H1 (cell line): ENCODE results near the gene PARP1. TPM values are rescaled to one million over a fixed set of nuclear protein-coding genes. Genes with fewer than 3 reads are reported as not detected.

Source experiments
- CTCF ChIA-PET: fragments of 300-600 bp; sonication (Branson Sonifier 250); formaldehyde crosslinking; loops from one replicate; lab custom pipeline; 2021; ENCODE audit not compliant: partially characterized antibody; lab: Charles Lee
- POLR2A ChIA-PET: fragments of 300-600 bp; sonication (Branson Sonifier 250); formaldehyde crosslinking; loops from one replicate; lab custom pipeline; 2021; ENCODE audit warnings: inconsistent platforms; ENCODE audit not compliant: partially characterized antibody; lab: Charles Lee
- DNase-seq, 2 experiments: peaks; one replicate each; pipeline versions ENCODE4 v3.0.0 to v3.0.0-alpha.2; 2010 to 2022; ENCODE audit warnings: low spot score in 2 of 2, low read depth in 1 of 2, mixed read lengths in 1 of 2
- FAIRE-seq: peaks from 2 replicates; lab custom pipeline; 2011; peaks lifted over from hg19 to GRCh38; lab: Jason Lieb, UNC
- H2AFZ ChIP-seq: 2 replicates; pipeline ENCODE4 v1.8.1; 2012; ENCODE audit warnings: low read length, inconsistent platforms
- H2AK5ac ChIP-seq: 2 replicates; pipeline ENCODE4 v1.6.1; 2013; ENCODE audit warnings: low read depth, low read length
- H2BK120ac ChIP-seq: replicated peaks from 2 replicates; pipeline ENCODE3; 2013; ENCODE audit warnings: low read depth, low read length, inconsistent platforms
- H2BK12ac ChIP-seq: 2 replicates; pipeline ENCODE4 v1.6.1; 2013; ENCODE audit warnings: low read depth, low read length
- H2BK15ac ChIP-seq: 2 replicates; pipeline ENCODE4 v1.6.1; 2013; ENCODE audit warnings: low read length
- H2BK20ac ChIP-seq: 2 replicates; pipeline ENCODE4 v1.6.1; 2013; ENCODE audit warnings: low read length
- H2BK5ac ChIP-seq: 2 replicates; pipeline ENCODE4 v1.6.1; 2013; ENCODE audit warnings: low read depth, low read length
- H3K14ac ChIP-seq: 2 replicates; pipeline ENCODE4 v1.6.1; 2013; ENCODE audit warnings: inconsistent platforms; ENCODE audit not compliant: insufficient read length
- H3K18ac ChIP-seq: 2 replicates; pipeline ENCODE4 v1.6.1; 2013; ENCODE audit warnings: low read length; ENCODE audit errors: extremely low read depth
- H3K23ac ChIP-seq: 2 replicates; pipeline ENCODE4 v1.6.1; 2013; ENCODE audit warnings: inconsistent platforms; ENCODE audit not compliant: insufficient read length
- H3K23me2 ChIP-seq: 2 replicates; pipeline ENCODE4 v1.6.1; 2013; ENCODE audit warnings: low read depth, low read length
- H3K27ac ChIP-seq: 2 replicates; pipeline ENCODE4 v1.6.1; 2011; ENCODE audit warnings: low read depth, low read length, inconsistent platforms
- H3K27me3 ChIP-seq, 4 experiments: replicated peaks in 1 of 4; 1 replicate in 1 of 4; 2 replicates in 3 of 4; pipeline versions ENCODE4 v1.6.1 to v1.8.1; 2011 to 2013; ENCODE audit warnings: low read length in 3 of 4, mild to moderate bottlenecking in 3 of 4, inconsistent platforms in 2 of 4, mixed read lengths in 2 of 4, moderate library complexity in 1 of 4; ENCODE audit not compliant: control insufficient read depth in 3 of 4, insufficient read depth in 3 of 4; ENCODE audit errors: extremely low read depth in 1 of 4
- H3K36me3 ChIP-seq, 4 experiments: 2 replicates each; pipeline versions ENCODE4 v1.6.1 to v1.8.1; 2011 to 2013; ENCODE audit warnings: mild to moderate bottlenecking in 4 of 4, low read length in 3 of 4, moderate library complexity in 2 of 4, control low read depth in 1 of 4, inconsistent platforms in 1 of 4; ENCODE audit not compliant: insufficient read depth in 4 of 4, control insufficient read depth in 2 of 4
- H3K4ac ChIP-seq: replicated peaks from 2 replicates; pipeline ENCODE3; 2013; ENCODE audit warnings: low read length, low read depth, mixed read lengths, inconsistent platforms; ENCODE audit not compliant: insufficient read length
- H3K4me1 ChIP-seq, 4 experiments: replicated peaks in 1 of 4; 1 replicate in 1 of 4; 2 replicates in 3 of 4; pipeline versions ENCODE4 v1.6.1 to v1.8.1; 2011 to 2013; ENCODE audit warnings: low read length in 3 of 4, inconsistent platforms in 2 of 4, mixed read lengths in 1 of 4; ENCODE audit not compliant: insufficient read depth in 4 of 4, control insufficient read depth in 3 of 4
- H3K4me2 ChIP-seq, 2 experiments: 2 replicates each; pipeline versions ENCODE4 v1.6.1 to v1.8.1; 2011 to 2013; ENCODE audit warnings: low read depth in 2 of 2, low read length in 2 of 2, control low read depth in 1 of 2, inconsistent platforms in 1 of 2, mild to moderate bottlenecking in 1 of 2; ENCODE audit not compliant: insufficient read depth in 1 of 2
- H3K4me3 ChIP-seq, 4 experiments: fragments of 200-600, 300-600 bp in 1 of 4; sonication (generic), shearing (Covaris generic), sonication (Bioruptor Twin) in 1 of 4; 2 replicates each; pipeline versions ENCODE4 v1.5.1 to v1.8.1; 2011 to 2016; ENCODE audit warnings: low read length in 4 of 4, low read depth in 3 of 4, control low read depth in 2 of 4, inconsistent platforms in 2 of 4, mild to moderate bottlenecking in 2 of 4, mixed read lengths in 1 of 4, moderate library complexity in 1 of 4; ENCODE audit not compliant: insufficient read depth in 2 of 4; ENCODE audit errors: extremely low read depth in 1 of 4
- H3K56ac ChIP-seq: replicated peaks from 2 replicates; pipeline ENCODE3; 2013; ENCODE audit warnings: low read depth, mild to moderate bottlenecking, mixed read lengths, low read length, inconsistent platforms; ENCODE audit not compliant: insufficient read length
- H3K79me1 ChIP-seq: 2 replicates; pipeline ENCODE4 v1.6.1; 2013; ENCODE audit warnings: low read depth, low read length, control low read depth
- H3K79me2 ChIP-seq, 2 experiments: 2 replicates each; pipeline versions ENCODE4 v1.6.1 to v1.8.1; 2012 to 2013; ENCODE audit warnings: low read length in 2 of 2, mild to moderate bottlenecking in 2 of 2, inconsistent platforms in 1 of 2; ENCODE audit not compliant: insufficient read depth in 2 of 2, control insufficient read depth in 1 of 2
- H3K9ac ChIP-seq, 4 experiments: replicated peaks in 1 of 4; 1 replicate in 1 of 4; 2 replicates in 3 of 4; pipeline versions ENCODE4 v1.6.1 to v1.8.1; 2011 to 2013; ENCODE audit warnings: low read depth in 3 of 4, low read length in 3 of 4, control low read depth in 2 of 4, mild to moderate bottlenecking in 2 of 4, moderate library complexity in 2 of 4, inconsistent platforms in 1 of 4; ENCODE audit errors: extremely low read depth in 1 of 4
- H3K9me3 ChIP-seq, 2 experiments: 2 replicates each; pipeline versions ENCODE4 v1.6.1 to v1.8.1; 2012 to 2013; ENCODE audit warnings: mild to moderate bottlenecking in 2 of 2, moderate library complexity in 2 of 2, control low read depth in 1 of 2, inconsistent platforms in 1 of 2, low read depth in 1 of 2, low read length in 1 of 2, mixed read lengths in 1 of 2; ENCODE audit not compliant: insufficient read depth in 2 of 2
- H4K20me1 ChIP-seq, 2 experiments: replicated peaks in 1 of 2; 2 replicates each; pipeline versions ENCODE3 to v1.8.1; 2011 to 2013; ENCODE audit warnings: inconsistent platforms in 2 of 2, low read length in 2 of 2, mild to moderate bottlenecking in 1 of 2; ENCODE audit not compliant: insufficient read depth in 2 of 2, control insufficient read depth in 1 of 2
- H4K5ac ChIP-seq: 2 replicates; pipeline ENCODE4 v1.6.1; 2013; ENCODE audit warnings: low read length, low read depth, mixed read lengths, inconsistent platforms; ENCODE audit not compliant: insufficient read length
- H4K8ac ChIP-seq: 2 replicates; pipeline ENCODE4 v1.8.0; 2013; ENCODE audit warnings: mild to moderate bottlenecking, moderate library complexity, low read length, inconsistent platforms; ENCODE audit not compliant: insufficient read depth; ENCODE audit errors: extremely low read depth
- H4K91ac ChIP-seq: replicated peaks from 2 replicates; pipeline ENCODE3; 2013; ENCODE audit warnings: low read length, mixed read lengths, inconsistent platforms; ENCODE audit not compliant: insufficient read length
- CHD1 ChIP-seq: IDR thresholded peaks from 2 replicates; pipeline ENCODE4 v1.6.1; 2012; ENCODE audit warnings: low read depth, low read length, improper control_type of control experiment
- CHD2 ChIP-seq: IDR thresholded peaks from 2 replicates; pipeline ENCODE4 v1.6.1; 2012; ENCODE audit warnings: low read length, improper control_type of control experiment
- SAP30 ChIP-seq: fragments of 300-600 bp; sonication (generic); IDR thresholded peaks from 2 replicates; pipeline ENCODE4 v1.7.1; 2012; ENCODE audit warnings: low read length, moderate library complexity, mild to moderate bottlenecking, inconsistent platforms; ENCODE audit not compliant: insufficient read depth, insufficient replicate concordance
- SIX5 ChIP-seq: IDR thresholded peaks from 2 replicates; pipeline ENCODE4 v1.6.1; 2011; ENCODE audit warnings: mild to moderate bottlenecking, low read depth, low read length
- TAF7 ChIP-seq: optimal IDR thresholded peaks from 2 replicates; pipeline ENCODE3; 2011; ENCODE audit warnings: low read depth, mild to moderate bottlenecking, inconsistent platforms, low read length, moderate library complexity, borderline replicate concordance
- TEAD4 ChIP-seq: IDR thresholded peaks from 2 replicates; pipeline ENCODE4 v1.6.1; 2012; ENCODE audit warnings: low read depth, low read length, inconsistent platforms, mixed read lengths
- YY1 ChIP-seq: IDR thresholded peaks from 2 replicates; pipeline ENCODE4 v1.6.1; 2011; ENCODE audit warnings: low read depth, mild to moderate bottlenecking, low read length
- WGBS, 2 experiments: shearing (Covaris generic) in 1 of 2; methylation state at CpG; one replicate each; pipeline versions ENCODE4 v1.1.6 to v1.1.7; 2013 to 2015; ENCODE audit warnings: low lambda C conversion rate in 2 of 2, mixed read lengths in 2 of 2, inconsistent platforms in 1 of 2, low coverage in 1 of 2, missing lambda C conversion rate in 1 of 2; ENCODE audit not compliant: insufficient replicate concordance in 2 of 2, insufficient coverage in 1 of 2, insufficient read length in 1 of 2; ENCODE audit errors: extremely low coverage in 1 of 2, missing lambda C conversion rate in 1 of 2; 5-methylcytosine and 5-hydroxymethylcytosine counted together
- polyA plus RNA-seq, 7 experiments: library from polyadenylated mRNA; depleted of rRNA in 3 of 7; stranded (reverse) in 5 of 7; unstranded in 2 of 7; fragments of >200 nt in 5 of 7; fragments of 200-250 nt in 2 of 7; gene quantifications; 1 replicate in 5 of 7; 2 replicates in 1 of 7; 4 replicates in 1 of 7; pipeline versions ENCODE4 v1.2.1 to v1.2.3, GENCODE V29; 2011 to 2013; ENCODE audit warnings: missing spikeins in 2 of 7, mixed read lengths in 2 of 7
- total RNA-seq: library from RNA; stranded (reverse); fragmentation: NEBNext Ultra II Directional; extraction: Animal tissue kit (Norgen Biotek cat#: 25700); gene quantifications from 2 replicates; pipeline ENCODE4 v1.2.1, GENCODE V29; 2021

PARP1 gene
- total and polyA plus RNA-seq, 2 of the 8 experiments (the other 6 are each of a cell fraction or from before 2014, with no cell fraction given): 416 to 441 TPM

- H4K20me1 ChIP-seq: no peaks in the 10 kb centered on the region
- peak overlapping the region; percentile 84; the same call in 1 of the 2 replicates for H2BK20ac ChIP-seq
- H2AK5ac ChIP-seq: no peak overlapping the region
- H3K36me3 ChIP-seq: no peaks in the 10 kb centered on the region
- H3K27ac ChIP-seq: no peak overlapping the region
- no peak overlapping the region for H3K56ac ChIP-seq
- H4K5ac ChIP-seq: no peak overlapping the region
- H3K4me2 ChIP-seq: no peak overlapping the region
- no peaks in the 10 kb centered on the region for H3K9me3 ChIP-seq
- no peak for DNase-seq
- no peak overlapping the region for H3K18ac ChIP-seq
- H3K27me3 ChIP-seq: no peaks in the 10 kb centered on the region
- H3K9ac ChIP-seq: no peak overlapping the region
- no peaks in the 10 kb centered on the region for H3K79me2 ChIP-seq
- no peak for FAIRE-seq
- WGBS, 2 experiments: 92% methylated on average over 2 of the region's 2 CpGs; no CpG with 5 or more reads in 1 of the 2 experiments
- H3K23me2 ChIP-seq: no peaks in the 10 kb centered on the region
- no peak overlapping the region for H3K23ac ChIP-seq
- 0 out of 2 replicates have a peak overlapping the region, but pooled peaks have one; percentile 40 for H2BK5ac ChIP-seq
- H3K4ac ChIP-seq: no peak overlapping the region
- TF ChIP-seq SAP30 (no peak), CHD1 (no peak), CHD2 (no peak), SIX5 (no peak), YY1 (no peak), TEAD4 (no peak), TAF7 (no peak)
- H2AFZ ChIP-seq: no peak overlapping the region
- POLR2A ChIA-PET: interaction anchor here (1.8 kb wide), 1 partner anchor 40 kb away, joined by 6 read pairs; no protein-coding TSS in a partner anchor
- CTCF ChIA-PET: interaction anchor here (0.8 to 1.6 kb wide), 5 partner anchors 9 to 41 kb away, joined by 3 to 10 read pairs (median 3); no protein-coding TSS in a partner anchor
- no peaks in the 10 kb centered on the region for H3K79me1 ChIP-seq
- H2BK15ac ChIP-seq: 0 out of 2 replicates have a peak overlapping the region, but pooled peaks have one; percentile 12
- peaks cover 0 to 9% (median 8%) of the 10 kb centered on the region in 4 experiments; a peak in 6 of 7 replicates for H3K4me1 ChIP-seq
- no peak overlapping the region for H2BK120ac ChIP-seq
- no peak overlapping the region for H4K8ac ChIP-seq
- H3K14ac ChIP-seq: no peak overlapping the region
- no peak overlapping the region for H4K91ac ChIP-seq
- H3K4me3 ChIP-seq: no peak overlapping the region
- no peak overlapping the region for H2BK12ac ChIP-seq
Observed at GRCh38 chr1:226446094-226446493, 38.2 kb upstream of the PARP1 start.
